GM18873 (cell line): ENCODE results near the gene MAN2B2.

ENCODE experiments used
- ATAC-seq: cut with Tn5 transposase; IDR thresholded peaks from one replicate; pipeline ENCODE4 v1.9.1; 2021; ENCODE audit warnings: mild to moderate bottlenecking, moderate library complexity, moderate number of reproducible peaks; ENCODE audit not compliant: unreplicated experiment, low FRiP score

The MAN2B2 gene

DNA sequence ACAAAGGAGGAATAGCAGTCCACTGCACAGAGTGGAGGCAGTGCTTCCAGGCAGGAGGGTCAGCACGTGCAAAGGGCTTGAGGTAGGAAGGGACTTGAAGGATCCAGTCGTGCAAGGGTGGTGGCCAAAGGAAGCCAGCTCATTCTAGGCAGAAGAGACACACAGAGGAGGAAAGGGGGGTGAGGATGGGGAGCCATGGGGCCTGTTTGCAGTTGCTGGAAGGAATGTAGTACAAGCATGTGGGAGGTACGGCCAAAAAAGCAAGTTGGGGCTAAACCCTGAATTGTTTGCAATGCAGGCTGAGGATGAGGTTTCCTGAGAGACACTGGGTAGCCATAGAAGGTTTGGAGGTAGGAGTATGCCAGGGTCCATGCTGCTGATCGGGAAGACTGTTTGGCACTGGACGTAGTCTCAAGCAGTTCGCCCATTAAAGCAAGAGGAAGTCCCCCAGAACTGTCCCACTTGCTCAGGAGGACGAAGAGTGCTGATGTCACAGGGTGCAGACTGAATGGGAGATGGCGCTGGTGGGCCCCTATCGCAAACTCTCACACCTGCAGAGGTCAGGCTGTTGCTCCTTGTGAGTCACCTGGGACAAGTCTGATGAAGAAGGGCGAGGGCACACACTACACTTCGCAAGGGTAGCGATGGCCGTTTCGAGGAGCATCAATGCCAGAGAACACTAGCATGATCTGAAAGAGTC is 9.1 kb upstream of the MAN2B2 start:
- no peak for ATAC-seq

- ATAC-seq = no peak
Measured at GRCh38 chr4:6566391-6567190, 8.4 kb upstream of the MAN2B2 start.

DNA sequence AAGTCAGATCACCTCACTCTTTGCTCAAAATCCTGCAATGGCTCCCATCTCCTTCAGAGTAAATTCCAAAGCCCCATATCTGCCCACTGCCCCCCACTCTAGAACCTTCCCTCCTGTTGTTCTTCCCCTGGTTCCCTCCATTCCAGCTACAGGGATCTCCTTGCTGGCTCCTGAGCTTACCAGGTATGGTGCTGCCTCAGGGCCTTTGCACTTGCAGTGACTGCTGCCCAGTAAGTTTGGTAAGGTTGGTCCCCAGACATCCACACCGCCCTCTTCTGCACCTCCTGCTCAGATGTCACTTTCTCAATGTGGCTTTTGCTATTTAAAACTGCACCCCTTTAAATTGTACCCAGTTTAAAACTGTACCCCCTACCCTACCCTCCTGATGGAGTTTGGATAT is 7.8 kb upstream of the MAN2B2 start:
- ATAC-seq = no peak

GRCh38 chr4:6568148-6568547 is 6.8 kb upstream of the MAN2B2 start:
- ATAC-seq = no peak

GRCh38 chr4:6568689-6569332 is 6.2 kb upstream of the MAN2B2 start:
- no peak for ATAC-seq

DNA sequence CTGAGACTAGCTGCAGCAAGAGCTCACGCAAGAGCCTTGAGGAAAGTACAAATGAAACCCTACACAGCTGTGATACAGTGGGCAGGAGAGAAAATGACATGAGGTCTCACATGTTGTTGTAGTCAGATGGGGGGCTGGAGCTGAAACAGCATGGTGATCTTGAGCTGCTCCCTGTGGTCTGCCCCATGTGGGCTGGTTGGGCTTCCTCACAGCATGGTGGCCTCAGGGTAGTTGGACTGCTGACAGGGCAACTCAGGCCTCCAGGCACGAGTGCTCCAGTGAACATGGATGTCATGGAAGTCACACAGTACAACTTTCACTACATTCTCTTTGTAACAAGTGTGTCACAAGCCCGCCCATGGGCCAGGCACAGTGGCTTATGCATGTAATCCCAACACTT is 3.4 kb upstream of the MAN2B2 start:
- no peak for ATAC-seq

DNA sequence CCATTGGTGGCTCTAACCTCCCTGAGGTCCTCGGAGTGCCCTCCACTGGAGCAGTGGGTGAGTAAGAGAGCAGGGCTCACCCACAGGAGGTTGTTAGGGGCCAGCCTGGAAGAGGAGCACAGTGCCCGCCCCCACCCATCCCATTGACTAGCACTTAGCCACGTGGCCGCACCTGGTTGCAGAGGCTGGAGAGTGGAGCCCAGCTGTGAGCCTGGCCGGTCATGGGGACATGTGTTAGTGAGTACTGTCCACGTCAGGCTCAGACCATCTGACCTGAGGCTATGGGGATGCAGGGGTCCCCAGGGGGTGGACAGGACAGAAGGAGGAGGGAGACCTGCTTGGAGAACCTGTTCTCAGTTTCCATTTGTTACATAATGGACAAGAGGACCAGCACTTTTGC is 1.4 kb upstream of the MAN2B2 start:
- no peak for ATAC-seq

- no peak for ATAC-seq
Measured at GRCh38 chr4:6573986-6574746, 823 bp upstream of the MAN2B2 start.

- no peak for ATAC-seq
Measured at GRCh38 chr4:6575503-6576240, 683 bp downstream of the MAN2B2 start.

- no peak for ATAC-seq
Measured at GRCh38 chr4:6576512-6576911, 1.5 kb downstream of the MAN2B2 start.

- no peak for ATAC-seq
Measured at GRCh38 chr4:6576932-6577331, 1.9 kb downstream of the MAN2B2 start.

DNA sequence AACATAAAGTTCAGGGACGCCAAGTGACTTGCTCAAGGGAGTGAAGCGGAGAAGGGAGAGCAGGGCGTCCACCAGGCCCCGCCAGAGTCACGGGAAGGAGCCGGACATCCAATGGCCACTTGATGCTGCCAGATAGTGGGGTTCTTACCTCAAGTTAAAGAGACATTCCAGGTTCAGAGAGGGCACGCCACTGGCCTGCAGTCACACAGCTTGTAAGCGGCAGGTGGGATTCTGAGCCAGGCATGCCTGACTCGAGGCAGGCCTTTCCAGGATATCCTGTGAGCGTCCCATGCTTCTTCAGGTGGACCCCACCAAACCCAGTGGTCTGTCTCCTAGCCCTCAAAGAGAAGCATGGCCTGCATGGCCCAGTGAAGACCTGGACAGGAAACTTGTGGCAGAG is 2.4 kb downstream of the MAN2B2 start:
- no peak for ATAC-seq

- ATAC-seq = no peak
Measured at GRCh38 chr4:6578221-6578620, 3.2 kb downstream of the MAN2B2 start.

- ATAC-seq = no peak
Measured at GRCh38 chr4:6580353-6580752, 5.4 kb downstream of the MAN2B2 start.

- no peak for ATAC-seq
Measured at GRCh38 chr4:6581566-6582121, 6.7 kb downstream of the MAN2B2 start.

DNA sequence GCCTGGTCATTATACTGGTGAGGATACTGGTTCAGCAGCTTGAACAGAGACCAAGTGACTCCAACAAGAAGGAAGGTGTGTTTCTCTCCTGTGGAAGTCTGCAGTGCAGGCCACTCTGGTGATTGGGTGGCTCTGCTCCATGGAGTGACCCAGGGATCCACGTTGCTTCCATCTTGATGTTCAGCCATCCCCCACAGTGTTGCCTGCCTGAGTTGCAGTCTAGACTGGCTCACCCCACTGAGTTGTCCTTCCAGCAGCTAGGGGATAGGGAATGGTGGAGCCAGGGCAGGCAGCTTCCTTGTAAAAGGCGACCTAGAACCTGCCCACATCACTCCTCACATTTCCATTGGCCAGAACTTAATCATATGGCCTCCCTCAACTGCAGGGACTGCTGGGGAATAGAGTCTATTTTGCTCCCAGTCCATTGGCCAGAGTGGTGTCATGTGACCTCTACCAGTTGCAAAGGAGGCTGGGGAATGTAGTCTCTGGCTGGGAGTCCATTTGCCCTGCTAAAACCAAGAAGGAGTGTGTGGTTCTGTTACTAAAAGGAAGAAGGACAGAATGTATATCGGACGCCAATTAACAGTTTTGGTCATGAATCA is 8.0 kb downstream of the MAN2B2 start:
- ATAC-seq = no peak

DNA sequence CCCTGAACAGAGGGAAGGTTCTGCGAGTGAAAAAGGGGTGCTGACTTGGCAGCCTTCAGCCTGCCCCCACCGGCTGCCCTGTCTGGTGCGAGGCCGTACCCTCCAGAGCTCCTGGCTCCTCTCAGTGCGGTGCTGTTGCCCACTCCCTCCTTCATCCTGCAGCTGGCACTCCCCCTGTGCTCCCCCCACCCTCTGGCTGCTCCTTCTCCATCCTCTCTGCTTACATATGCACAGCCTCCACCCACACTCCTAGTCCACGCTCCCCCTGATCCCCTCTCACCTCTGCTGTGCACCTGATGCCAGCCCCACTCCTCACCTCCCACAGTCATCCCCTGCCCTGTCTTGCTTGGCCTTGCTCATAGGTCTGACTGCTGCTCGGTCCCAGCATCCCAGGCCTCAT is 9.9 kb downstream of the MAN2B2 start:
- ATAC-seq = no peak

DNA sequence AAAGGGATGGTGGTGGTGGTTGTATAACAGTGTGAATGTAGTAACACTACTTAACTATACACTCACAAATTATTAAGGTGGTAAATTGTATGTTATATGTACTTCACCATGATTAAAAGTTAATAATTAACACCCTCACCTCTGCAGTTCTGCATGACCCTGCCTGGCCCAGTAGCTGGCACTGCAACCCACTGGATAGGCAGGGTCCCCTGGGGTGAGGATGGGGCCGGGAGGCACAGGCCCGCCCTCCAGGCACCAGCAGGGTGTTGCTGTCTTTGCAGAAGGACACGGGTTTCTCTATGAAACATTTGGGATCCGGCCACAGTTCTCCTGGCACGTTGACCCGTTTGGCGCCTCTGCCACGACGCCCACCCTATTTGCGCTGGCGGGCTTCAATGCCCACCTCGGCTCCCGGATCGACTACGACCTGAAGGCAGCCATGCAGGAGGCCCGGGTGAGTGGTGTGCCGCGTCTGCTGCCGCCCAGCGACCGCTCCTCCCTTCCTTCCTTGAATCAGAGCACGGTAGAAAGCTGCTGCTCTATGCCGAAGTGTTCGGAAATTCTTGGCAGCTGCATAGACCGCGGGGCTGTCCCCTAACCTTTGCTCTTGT is 11.8 kb downstream of the MAN2B2 start:
- no peak for ATAC-seq

GRCh38 chr4:6589444-6589843 is 14.5 kb downstream of the MAN2B2 start:
- ATAC-seq = no peak
